CD4-positive, alpha-beta memory T cell (primary cell): ENCODE data around the gene ARHGDIA. TPM values are rescaled to one million over a fixed set of nuclear protein-coding genes. Genes with fewer than 3 reads are reported as not detected.

Experiments used
- CTCF ChIA-PET: fragments of 350-600 bp; sonication (Branson Sonifier 250); formaldehyde crosslinking; loops from one replicate; lab custom pipeline; 2021; ENCODE audit warnings: inconsistent platforms; ENCODE audit not compliant: partially characterized antibody; lab: Charles Lee
- POLR2A ChIA-PET: fragments of 350-600 bp; sonication (Branson Sonifier 250); formaldehyde crosslinking; loops from one replicate; lab custom pipeline; 2021; ENCODE audit not compliant: partially characterized antibody; lab: Charles Lee
- DNase-seq, 5 donors: peaks; one replicate each; pipeline versions ENCODE4 v3.0.0 to v3.0.0-alpha.2; 2020 to 2022; ENCODE audit warnings: mixed read lengths in 1 of 5
- H3K27ac ChIP-seq: one replicate; pipeline ENCODE4 v1.7.0; 2013; ENCODE audit warnings: low read depth, low read length
- H3K27me3 ChIP-seq: 2 replicates; pipeline ENCODE4 v1.7.0; 2013; ENCODE audit warnings: mild to moderate bottlenecking, low read length, moderate library complexity; ENCODE audit not compliant: insufficient read depth
- H3K36me3 ChIP-seq: 2 replicates; pipeline ENCODE4 v1.7.0; 2013; ENCODE audit warnings: mild to moderate bottlenecking, low read length, moderate library complexity; ENCODE audit not compliant: insufficient read depth
- H3K4me1 ChIP-seq: 2 replicates; pipeline ENCODE4 v1.7.0; 2013; ENCODE audit warnings: mild to moderate bottlenecking, low read length, moderate library complexity; ENCODE audit not compliant: insufficient read depth
- H3K4me3 ChIP-seq, 2 donors: one replicate each; pipeline ENCODE4 v1.7.0; 2013; ENCODE audit warnings: low read length in 2 of 2, mild to moderate bottlenecking in 1 of 2
- H3K9me3 ChIP-seq, 2 donors: one replicate each; pipeline ENCODE4 v1.7.0; 2013; ENCODE audit warnings: low read length in 2 of 2, control low read depth in 1 of 2; ENCODE audit not compliant: control insufficient read depth in 1 of 2
- H3K27ac Mint-ChIP-seq, 7 donors: one replicate each; pipeline ENCODE4 v1.8.0; 2020 to 2021; ENCODE audit warnings: mixed read lengths in 7 of 7, mild to moderate bottlenecking in 6 of 7, inconsistent platforms in 3 of 7, moderate library complexity in 3 of 7
- H3K27me3 Mint-ChIP-seq, 2 donors: one replicate each; pipeline ENCODE4 v1.8.0; 2020 to 2021; ENCODE audit warnings: mixed read lengths in 2 of 2
- H3K36me3 Mint-ChIP-seq, 2 donors: one replicate each; pipeline ENCODE4 v1.8.0; 2020 to 2021; ENCODE audit warnings: mixed read lengths in 2 of 2, inconsistent platforms in 1 of 2, mild to moderate bottlenecking in 1 of 2
- H3K4me1 Mint-ChIP-seq, 4 donors: one replicate each; pipeline ENCODE4 v1.8.0; 2020 to 2021; ENCODE audit warnings: mixed read lengths in 4 of 4, mild to moderate bottlenecking in 1 of 4
- H3K4me3 Mint-ChIP-seq, 8 donors: one replicate each; pipeline ENCODE4 v1.8.0; 2020 to 2021; ENCODE audit warnings: mixed read lengths in 8 of 8, mild to moderate bottlenecking in 7 of 8, moderate library complexity in 6 of 8, inconsistent platforms in 3 of 8
- H3K9me3 Mint-ChIP-seq, 8 donors: one replicate each; pipeline ENCODE4 v1.8.0; 2020 to 2021; ENCODE audit warnings: mixed read lengths in 8 of 8, mild to moderate bottlenecking in 5 of 8, inconsistent platforms in 3 of 8, moderate library complexity in 1 of 8
- intact Hi-C: fragments of 100-400 bp; cut with micrococcal nuclease; formaldehyde crosslinking; loops from one replicate; pipeline ENCODE4 v1.15.1; 2023
- polyA plus RNA-seq, 2 donors: library from polyadenylated mRNA; unstranded; fragments of 300-500 nt; fragmentation: Illumina TruSeq; gene quantifications; one replicate each; pipeline ENCODE4 v1.2.3, GENCODE V29; 2021
- total RNA-seq, 2 experiments: library from RNA; stranded (reverse); gene quantifications; one replicate each; pipeline ENCODE4 v1.2.3, GENCODE V29; 2021

ARHGDIA gene
- total and polyA plus RNA-seq, 4 experiments from 2014 or later = 84.8 to 382 (median 292) TPM

DNA sequence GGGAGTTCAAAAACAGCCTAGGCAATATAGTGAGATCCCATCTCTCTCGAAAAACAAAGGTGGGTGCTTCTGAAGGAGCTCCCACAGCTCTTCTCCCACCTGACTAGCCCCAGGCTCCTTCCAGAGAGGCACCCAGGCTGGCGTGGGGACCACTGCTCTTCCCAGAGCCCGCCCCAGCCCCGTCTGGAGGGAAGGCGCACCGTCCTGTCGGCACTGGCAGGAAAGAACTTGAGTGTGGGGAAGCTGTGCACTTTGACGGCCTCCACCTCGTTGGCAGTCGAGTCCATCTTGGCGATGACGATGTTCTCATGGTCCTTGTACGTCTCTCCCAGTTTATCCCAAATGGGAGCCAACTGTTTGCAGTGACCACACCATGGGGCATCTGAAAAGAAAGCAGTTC, 25.8 kb downstream of the ARHGDIA start:
- DNase-seq = no peak
- Mint-ChIP-seq H3K9me3 (peaks cover 0 to 2% (median 0%) of the 10 kb centered on the region in 8 donors), H3K27ac (no peak overlapping the region), H3K4me1 (no peaks in the 10 kb centered on the region), H3K4me3 (no peak overlapping the region), H3K36me3 (peaks cover 19 to 32% of the 10 kb centered on the region in 2 donors), H3K27me3 (no peaks in the 10 kb centered on the region)
- no peaks in the 10 kb centered on the region for H3K27me3 ChIP-seq
- peaks cover 41% of the 10 kb centered on the region for H3K36me3 ChIP-seq
- no peak overlapping the region for H3K27ac ChIP-seq
- no peak overlapping the region for H3K4me3 ChIP-seq
- H3K4me1 ChIP-seq = no peaks in the 10 kb centered on the region
- CTCF ChIA-PET = no interaction called here
- no peaks in the 10 kb centered on the region for H3K9me3 ChIP-seq
- POLR2A ChIA-PET = interaction anchor here (1.7 kb wide), 1 partner anchor 10 kb away, joined by 4 read pairs; no protein-coding TSS in a partner anchor
- intact Hi-C loops = no loop called here

DNA sequence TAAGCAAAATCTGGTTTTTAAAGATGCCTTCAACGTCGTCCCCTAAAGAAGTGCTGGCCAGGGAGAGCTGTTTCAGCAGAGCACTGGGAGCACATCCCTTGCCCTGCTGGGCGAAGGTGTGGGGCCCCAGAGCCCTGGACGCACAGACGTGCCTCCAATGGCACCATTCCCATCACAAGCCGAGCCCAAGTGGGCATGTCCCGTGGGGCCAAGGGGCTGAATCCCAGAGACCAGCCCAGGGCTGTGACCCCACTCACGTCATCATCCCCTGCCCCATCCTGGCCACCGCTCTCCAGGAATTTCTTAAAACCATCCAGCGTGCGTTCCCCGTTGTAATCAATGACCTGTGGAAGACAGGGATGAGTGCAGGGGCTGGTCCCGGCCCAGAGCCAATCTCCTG, 26.2 kb downstream of the ARHGDIA start:
- peaks cover 0 to 2% (median 0%) of the 10 kb centered on the region in 8 donors for H3K9me3 Mint-ChIP-seq
- no peaks in the 10 kb centered on the region for H3K4me1 ChIP-seq
- intact Hi-C loops = no loop called here
- ChIA-PET CTCF (no interaction called here), POLR2A (interaction anchor here (1.7 kb wide), 1 partner anchor 10 kb away, joined by 4 read pairs; no protein-coding TSS in a partner anchor)
- no peak overlapping the region for H3K27ac ChIP-seq
- H3K9me3 ChIP-seq = no peaks in the 10 kb centered on the region
- H3K27me3 ChIP-seq = no peaks in the 10 kb centered on the region
- H3K4me3 ChIP-seq = no peak overlapping the region
- no peaks in the 10 kb centered on the region for H3K4me1 Mint-ChIP-seq
- H3K27ac Mint-ChIP-seq = no peak overlapping the region
- H3K27me3 Mint-ChIP-seq = no peaks in the 10 kb centered on the region
- H3K4me3 Mint-ChIP-seq = no peak overlapping the region
- peaks cover 41% of the 10 kb centered on the region for H3K36me3 ChIP-seq
- H3K36me3 Mint-ChIP-seq = peaks cover 19 to 32% of the 10 kb centered on the region in 2 donors
- DNase-seq = no peak

DNA sequence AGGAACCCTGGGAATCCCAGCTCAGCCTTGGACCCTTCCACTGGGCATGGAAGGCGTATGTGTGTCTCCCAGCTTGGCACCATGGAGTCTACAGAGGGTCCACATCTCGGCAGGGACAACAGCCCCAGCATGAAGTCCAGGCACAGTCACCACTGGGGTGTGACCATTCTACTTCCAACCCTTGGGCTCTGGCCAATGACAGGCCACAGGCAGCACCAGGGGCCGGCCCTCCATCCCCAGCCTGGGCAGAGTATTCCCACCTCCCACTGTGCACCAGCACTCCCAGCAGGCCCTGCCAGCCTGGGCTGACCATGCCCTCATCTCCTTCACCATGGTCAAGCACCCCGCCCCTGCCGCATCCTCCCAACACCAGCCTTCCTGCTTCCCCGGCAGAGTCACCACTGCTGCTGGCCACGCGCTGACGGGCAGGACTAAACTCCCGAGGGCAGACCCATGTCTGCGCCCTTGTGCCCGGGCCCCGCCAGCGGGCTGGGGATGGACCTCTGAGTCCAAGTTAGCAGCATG, 26.7 kb downstream of the ARHGDIA start:
- intact Hi-C loops = no loop called here
- Histone ChIP-seq H3K4me3 (no peak overlapping the region), H3K27ac (no peak overlapping the region), H3K27me3 (no peaks in the 10 kb centered on the region), H3K4me1 (no peaks in the 10 kb centered on the region), H3K9me3 (no peaks in the 10 kb centered on the region), H3K36me3 (peaks cover 41% of the 10 kb centered on the region)
- DNase-seq = no peak
- Mint-ChIP-seq H3K27ac (no peak overlapping the region), H3K27me3 (no peaks in the 10 kb centered on the region), H3K4me1 (no peaks in the 10 kb centered on the region), H3K9me3 (peaks cover 0 to 2% (median 0%) of the 10 kb centered on the region in 8 donors), H3K4me3 (no peak overlapping the region), H3K36me3 (peaks cover 19 to 32% of the 10 kb centered on the region in 2 donors)
- ChIA-PET CTCF (no interaction called here), POLR2A (interaction anchor here (0.7 to 1.7 kb wide), 3 partner anchors 11 to 26 kb away, joined by 3 to 4 read pairs (median 3); partner anchors contain the start of gene ARHGDIA)

DNA sequence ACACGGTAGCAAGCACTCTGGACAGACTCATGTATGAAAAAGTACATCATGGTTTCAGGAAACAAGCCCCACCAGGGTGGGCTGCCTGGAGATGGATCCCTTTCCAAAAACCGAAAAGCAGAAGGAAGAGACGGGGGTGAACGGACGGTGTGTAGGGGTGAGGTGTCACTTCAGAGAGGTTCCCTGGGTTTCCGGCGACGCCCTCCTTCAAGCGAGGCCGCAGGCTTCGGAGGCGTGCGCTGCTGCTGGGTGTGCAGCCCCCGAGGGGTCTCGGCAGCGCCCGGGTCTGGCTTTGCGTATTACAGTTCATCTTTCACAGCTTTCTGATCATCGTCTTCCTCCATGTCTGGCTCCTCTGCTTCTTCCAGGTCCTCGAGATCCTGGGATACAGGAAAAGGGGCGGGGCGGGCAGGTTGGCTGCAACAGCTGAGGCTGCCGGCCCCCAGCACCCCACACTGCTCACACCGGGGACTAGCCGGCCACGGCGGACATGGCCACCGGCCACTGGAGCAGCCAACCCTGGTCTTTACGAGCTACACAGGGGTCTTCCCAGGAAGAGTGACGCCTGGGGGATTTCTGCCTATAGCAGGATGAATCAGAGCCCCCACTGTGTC, 27.3 kb downstream of the ARHGDIA start:
- DNase-seq = no peak
- no peaks in the 10 kb centered on the region for H3K4me1 ChIP-seq
- no peaks in the 10 kb centered on the region for H3K9me3 ChIP-seq
- no peak overlapping the region for H3K27ac ChIP-seq
- no peak overlapping the region for H3K4me3 ChIP-seq
- Mint-ChIP-seq H3K27me3 (no peaks in the 10 kb centered on the region), H3K9me3 (peaks cover 0 to 2% (median 0%) of the 10 kb centered on the region in 8 donors), H3K4me3 (no peak overlapping the region), H3K36me3 (peaks cover 19 to 32% of the 10 kb centered on the region in 2 donors), H3K4me1 (no peaks in the 10 kb centered on the region), H3K27ac (peak overlapping the region in 1 of 7 donors; percentile 66)
- CTCF ChIA-PET = no interaction called here
- intact Hi-C loops = no loop called here
- H3K36me3 ChIP-seq = peaks cover 41% of the 10 kb centered on the region
- H3K27me3 ChIP-seq = no peaks in the 10 kb centered on the region
- POLR2A ChIA-PET = interaction anchor here (0.7 to 1.3 kb wide), 3 partner anchors 11 to 27 kb away, joined by 3 read pairs; partner anchors contain the start of gene ARHGDIA

DNA sequence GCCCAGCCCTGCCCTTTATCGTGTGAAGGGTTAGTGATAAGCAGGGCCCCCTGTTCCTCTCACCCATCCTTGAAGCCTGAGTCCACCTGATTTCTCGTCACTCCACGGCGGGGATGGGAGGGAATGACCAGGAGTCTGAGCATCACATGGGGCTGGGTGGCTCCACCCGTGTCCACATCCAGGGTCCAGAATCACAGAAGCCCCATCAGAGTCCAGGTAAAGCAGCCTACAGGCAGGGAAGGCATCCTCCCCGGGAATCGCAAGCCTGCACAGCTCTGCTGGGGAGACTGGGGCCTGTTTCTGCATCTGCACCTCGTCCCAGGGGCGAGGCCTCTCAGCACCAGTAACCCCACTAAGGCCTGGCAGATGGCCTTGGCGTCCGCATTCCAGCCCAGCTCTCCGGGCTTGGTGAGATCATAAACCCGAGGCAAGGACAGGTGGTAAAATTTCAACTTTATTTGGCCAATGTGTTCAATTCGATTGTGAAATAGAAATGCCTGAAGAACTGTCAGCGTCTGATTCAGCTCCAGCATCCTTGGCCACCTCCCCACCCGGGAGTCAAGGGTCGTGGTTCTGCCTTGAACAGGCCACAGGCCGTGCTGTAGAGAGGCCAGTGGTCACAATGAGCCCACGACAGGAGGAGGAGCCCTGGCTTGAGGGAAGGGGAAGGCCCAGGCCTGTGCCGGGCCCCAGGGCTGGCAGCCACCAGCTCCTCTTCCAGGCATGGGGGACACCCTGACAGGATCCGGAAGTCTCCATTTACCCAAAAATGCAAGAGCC, 28.2 kb downstream of the ARHGDIA start:
- Histone ChIP-seq H3K4me3 (no peak overlapping the region), H3K27me3 (no peaks in the 10 kb centered on the region), H3K4me1 (no peaks in the 10 kb centered on the region), H3K27ac (no peak overlapping the region), H3K36me3 (peaks cover 41% of the 10 kb centered on the region), H3K9me3 (no peaks in the 10 kb centered on the region)
- no peaks in the 10 kb centered on the region for H3K27me3 Mint-ChIP-seq
- H3K4me3 Mint-ChIP-seq = no peak overlapping the region
- H3K9me3 Mint-ChIP-seq = peaks cover 0 to 2% (median 0%) of the 10 kb centered on the region in 8 donors
- H3K27ac Mint-ChIP-seq = no peak overlapping the region
- DNase-seq = no peak
- peaks cover 19 to 30% of the 10 kb centered on the region in 2 donors for H3K36me3 Mint-ChIP-seq
- intact Hi-C loops = no loop called here
- H3K4me1 Mint-ChIP-seq = peaks cover 0 to under 1% (median 0%) of the 10 kb centered on the region in 4 donors
- CTCF ChIA-PET = no interaction called here
- POLR2A ChIA-PET = interaction anchor here (0.5 to 1.3 kb wide), 2 partner anchors 12 to 138 kb away, joined by 3 read pairs; no protein-coding TSS in a partner anchor

DNA sequence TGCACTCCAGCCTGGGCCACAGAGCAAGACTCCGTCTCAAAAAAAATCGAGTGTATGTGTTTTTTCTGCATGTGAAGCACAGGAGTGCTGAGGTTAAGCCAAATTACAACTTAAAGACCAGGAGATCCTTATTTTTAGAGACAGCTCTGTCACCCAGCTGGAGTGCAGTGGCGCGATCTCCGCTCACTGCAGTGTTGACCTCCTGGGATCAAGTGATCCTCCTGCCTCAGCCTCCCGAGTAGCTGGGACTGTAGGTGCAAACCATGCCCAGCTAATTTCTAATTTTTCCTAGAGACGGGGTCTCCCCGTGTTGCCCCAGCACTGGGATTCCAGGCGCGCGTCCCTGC, 28.8 kb downstream of the ARHGDIA start:
- Mint-ChIP-seq H3K9me3 (peaks cover 0 to 2% (median 0%) of the 10 kb centered on the region in 8 donors), H3K4me3 (no peak overlapping the region), H3K27ac (peak overlapping the region in 1 of 7 donors; percentile 46), H3K4me1 (peaks cover 0 to 4% (median 0%) of the 10 kb centered on the region in 4 donors), H3K27me3 (no peaks in the 10 kb centered on the region), H3K36me3 (peaks cover 19 to 30% of the 10 kb centered on the region in 2 donors)
- no peak overlapping the region for H3K27ac ChIP-seq
- peaks cover 38% of the 10 kb centered on the region for H3K36me3 ChIP-seq
- CTCF ChIA-PET = interaction anchor here (0.6 kb wide), 1 partner anchor 16 kb away, joined by 3 read pairs; no protein-coding TSS in a partner anchor
- intact Hi-C loops = no loop called here
- H3K27me3 ChIP-seq = no peaks in the 10 kb centered on the region
- no peak overlapping the region for H3K4me3 ChIP-seq
- no peaks in the 10 kb centered on the region for H3K9me3 ChIP-seq
- no peaks in the 10 kb centered on the region for H3K4me1 ChIP-seq
- POLR2A ChIA-PET = interaction anchor here (0.9 to 1.4 kb wide), 3 partner anchors 13 to 18 kb away, joined by 3 read pairs; partner anchors contain the start of gene P4HB
- no peak for DNase-seq

DNA sequence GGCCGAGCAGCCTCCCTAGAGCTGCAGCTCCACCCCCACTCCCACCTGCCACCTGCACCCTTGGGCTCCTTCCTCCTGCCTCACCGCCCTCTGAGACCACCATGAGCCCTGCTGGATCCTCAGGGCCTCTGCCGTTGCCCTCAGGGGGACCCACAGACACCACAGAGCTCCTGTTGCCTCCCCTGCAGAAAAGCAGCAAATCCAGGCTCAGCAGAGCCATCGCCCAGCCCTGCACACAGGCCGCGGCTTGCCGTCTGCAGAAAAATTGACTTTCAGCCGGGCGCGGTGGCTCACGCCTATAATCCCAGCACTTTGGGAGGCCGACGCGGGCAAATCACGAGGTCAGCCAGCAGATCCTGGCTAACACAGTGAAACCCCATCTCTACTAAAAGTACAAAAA, 29.3 kb downstream of the ARHGDIA start:
- Mint-ChIP-seq H3K36me3 (peaks cover 19 to 25% of the 10 kb centered on the region in 2 donors), H3K9me3 (peaks cover 0 to 2% (median 0%) of the 10 kb centered on the region in 8 donors), H3K4me3 (no peak overlapping the region), H3K27ac (peak overlapping the region in 1 of 7 donors; percentile 46), H3K27me3 (no peaks in the 10 kb centered on the region), H3K4me1 (peaks cover 0 to 4% (median 0%) of the 10 kb centered on the region in 4 donors)
- ChIA-PET CTCF (interaction anchor here (0.6 kb wide), 1 partner anchor 16 kb away, joined by 3 read pairs; no protein-coding TSS in a partner anchor), POLR2A (interaction anchor here (0.9 to 1.4 kb wide), 2 partner anchors 17 to 19 kb away, joined by 3 read pairs; partner anchors contain the start of gene P4HB)
- Histone ChIP-seq H3K9me3 (no peaks in the 10 kb centered on the region), H3K36me3 (peaks cover 33% of the 10 kb centered on the region), H3K27me3 (no peaks in the 10 kb centered on the region), H3K4me1 (no peaks in the 10 kb centered on the region), H3K4me3 (no peak overlapping the region), H3K27ac (no peak overlapping the region)
- no peak for DNase-seq
- intact Hi-C loops = no loop called here
